Activated CD4-positive, alpha-beta memory T cell treated with anti-CD3 and anti-CD28 coated beads, Interleukin-2, amount 10 ng/mL, durations not matched to agents 7 days and 5 days (primary cell): ENCODE measurements around the gene ZSCAN23. TPM values are rescaled to one million over a fixed set of nuclear protein-coding genes. Genes with fewer than 3 reads are reported as not detected.

Experiments used
- CTCF ChIA-PET: fragments of 350-600 bp; sonication (Branson Sonifier 250); formaldehyde crosslinking; loops from one replicate; lab custom pipeline; 2021; ENCODE audit warnings: antibody characterized with exemption, inconsistent platforms; lab: Charles Lee
- POLR2A ChIA-PET: fragments of 350-600 bp; sonication (Branson Sonifier 250); formaldehyde crosslinking; loops from one replicate; lab custom pipeline; 2021; ENCODE audit warnings: antibody characterized with exemption; lab: Charles Lee
- DNase-seq: peaks from one replicate; pipeline ENCODE4 v3.0.0-alpha.2; 2020
- H3K27ac Mint-ChIP-seq: one replicate; pipeline ENCODE4 v1.8.0; 2021; ENCODE audit warnings: mild to moderate bottlenecking, mixed read lengths
- H3K27me3 Mint-ChIP-seq: one replicate; pipeline ENCODE4 v1.8.0; 2021; ENCODE audit warnings: mixed read lengths
- H3K36me3 Mint-ChIP-seq: one replicate; pipeline ENCODE4 v1.8.0; 2021; ENCODE audit warnings: low read depth, mixed read lengths
- H3K4me1 Mint-ChIP-seq: one replicate; pipeline ENCODE4 v1.8.0; 2021; ENCODE audit warnings: mixed read lengths
- H3K4me3 Mint-ChIP-seq: one replicate; pipeline ENCODE4 v1.8.0; 2021; ENCODE audit warnings: mild to moderate bottlenecking, mixed read lengths
- H3K9me3 Mint-ChIP-seq: one replicate; pipeline ENCODE4 v1.8.0; 2021; ENCODE audit warnings: mixed read lengths
- total RNA-seq, 2 experiments: library from RNA; stranded (reverse); gene quantifications; one replicate each; pipeline ENCODE4 v1.2.3, GENCODE V29; 2021

The ZSCAN23 gene
- total RNA-seq, 2 experiments from 2014 or later, result 0.38 to 0.45 TPM

- Mint-ChIP-seq H3K27me3 (no peaks in the 10 kb centered on the region), H3K27ac (no peak overlapping the region), H3K4me3 (no peak overlapping the region), H3K36me3 (peaks cover 80% of the 10 kb centered on the region), H3K4me1 (peaks cover 33% of the 10 kb centered on the region), H3K9me3 (peaks cover 8% of the 10 kb centered on the region)
- ChIA-PET POLR2A (no interaction called here), CTCF (no interaction called here)
- DNase-seq, result no peak
These were observed 49.2 kb downstream of the ZSCAN23 start for GRCh38 chr6:28393912-28394662.

- DNase-seq, result no peak
- H3K4me1 Mint-ChIP-seq, result peaks cover 10% of the 10 kb centered on the region
- no peak overlapping the region for H3K27ac Mint-ChIP-seq
- H3K4me3 Mint-ChIP-seq, result no peak overlapping the region
- H3K9me3 Mint-ChIP-seq, result peaks cover 8% of the 10 kb centered on the region
- ChIA-PET POLR2A (no interaction called here), CTCF (no interaction called here)
- H3K27me3 Mint-ChIP-seq, result no peaks in the 10 kb centered on the region
- peaks cover 83% of the 10 kb centered on the region for H3K36me3 Mint-ChIP-seq
These were observed 52.6 kb downstream of the ZSCAN23 start for GRCh38 chr6:28390688-28391087.

GRCh38 chr6:28384143-28384533, 59.2 kb downstream of the ZSCAN23 start:
- no peaks in the 10 kb centered on the region for H3K27me3 Mint-ChIP-seq
- H3K36me3 Mint-ChIP-seq, result peaks cover 81% of the 10 kb centered on the region
- no peak overlapping the region for H3K4me3 Mint-ChIP-seq
- H3K9me3 Mint-ChIP-seq, result peaks cover 4% of the 10 kb centered on the region
- H3K4me1 Mint-ChIP-seq, result peaks cover 2% of the 10 kb centered on the region
- ChIA-PET POLR2A (no interaction called here), CTCF (interaction anchor here (2.8 kb wide), 1 partner anchor 28 kb away, joined by 9 read pairs; no protein-coding TSS in a partner anchor)
- no peak overlapping the region for H3K27ac Mint-ChIP-seq
- no peak for DNase-seq

- CTCF ChIA-PET, result interaction anchor here (2.8 kb wide), 1 partner anchor 27 kb away, joined by 9 read pairs; no protein-coding TSS in a partner anchor
- DNase-seq, result no peak
- no peak overlapping the region for H3K27ac Mint-ChIP-seq
- H3K27me3 Mint-ChIP-seq, result no peaks in the 10 kb centered on the region
- peaks cover 76% of the 10 kb centered on the region for H3K36me3 Mint-ChIP-seq
- H3K4me3 Mint-ChIP-seq, result no peak overlapping the region
- peaks cover 4% of the 10 kb centered on the region for H3K9me3 Mint-ChIP-seq
- peaks cover 2% of the 10 kb centered on the region for H3K4me1 Mint-ChIP-seq
- POLR2A ChIA-PET, result interaction anchor here (0.9 to 1.2 kb wide), 2 partner anchors 13 to 460 kb away, joined by 3 to 4 read pairs; no protein-coding TSS in a partner anchor
These were observed 59.8 kb downstream of the ZSCAN23 start for GRCh38 chr6:28383235-28384142.

Other genes with a start within 250 kb of the ZSCAN23 start
- gene ZSCAN9, start 218.2 kb downstream of the ZSCAN23 start, total RNA-seq, result 1 to 10 TPM; 4.9 to 5.6 TPM
- gene ZKSCAN4, start 191.2 kb downstream of the ZSCAN23 start, total RNA-seq, result 1 to 10 TPM; 6.3 to 6.6 TPM
- not detected for gene NKAPL, start 184.2 kb downstream of the ZSCAN23 start, total RNA-seq
- gene ZSCAN26, start 176.3 kb downstream of the ZSCAN23 start, total RNA-seq, result 10 to 100 TPM in 1 of 2 experiments, 1 to 10 TPM in 1; 9.9 to 10.2 TPM
- gene PGBD1, start 161.9 kb downstream of the ZSCAN23 start, total RNA-seq, result 1 to 10 TPM; 1.8 to 2.0 TPM
- 1 to 10 TPM in 1 of 2 experiments, under 1 TPM in 1; 0.88 to 1.0 TPM for gene ZSCAN31, start 107.3 kb downstream of the ZSCAN23 start, total RNA-seq
- 1 to 10 TPM; 5.5 to 6.5 TPM for gene ZKSCAN3, start 93.5 kb downstream of the ZSCAN23 start, total RNA-seq
- 1 to 10 TPM; 4.6 to 4.9 TPM for gene ZSCAN12, start 43.7 kb downstream of the ZSCAN23 start, total RNA-seq
- not detected for gene GPX6, start 72.3 kb upstream of the ZSCAN23 start, total RNA-seq
- gene GPX5, start 82.4 kb upstream of the ZSCAN23 start, total RNA-seq, result not detected